Measurements from ENCODE around the gene OR1A2. TPM values are rescaled to one million over a fixed set of nuclear protein-coding genes. Genes with fewer than 3 reads are reported as not detected.
"Not testable (repeated sequence)": the region's sequence is repeated elsewhere in the genome, so short reads cannot be mapped to it uniquely, and the experiment has no call there.

OR1A2 gene
- total RNA-seq, 6 donors from 2014 or later: not detected

DNA sequence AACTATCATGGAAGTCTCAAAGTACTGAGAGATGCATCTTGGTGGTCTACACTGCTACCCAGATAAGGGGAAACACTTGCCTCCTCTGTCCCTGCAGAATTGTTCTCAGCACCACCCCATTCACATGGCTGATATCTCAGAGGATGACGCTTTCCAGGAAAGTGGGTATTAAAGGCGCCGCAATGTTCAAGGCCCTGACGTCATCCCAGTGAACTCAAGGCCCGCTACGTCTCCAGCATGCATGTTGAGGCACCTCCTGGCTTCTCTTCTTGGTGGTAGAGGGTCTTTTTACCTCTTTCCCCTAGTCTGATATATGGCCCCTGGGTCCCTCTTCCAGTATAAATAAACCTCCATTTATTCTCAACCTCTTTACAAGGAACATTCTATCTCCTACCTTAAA lies 11.2 kb downstream of the OR1A2 start:
- TF ChIP-seq POLR2AphosphoS5 (IDR thresholded peaks at IDR 0.05): no peak
- TF ChIP-seq EP300 (IDR thresholded peaks at IDR 0.05): no peak
- TF ChIP-seq POLR2A (IDR thresholded peaks at IDR 0.05): no peak
- TF ChIP-seq, protein P1, sequence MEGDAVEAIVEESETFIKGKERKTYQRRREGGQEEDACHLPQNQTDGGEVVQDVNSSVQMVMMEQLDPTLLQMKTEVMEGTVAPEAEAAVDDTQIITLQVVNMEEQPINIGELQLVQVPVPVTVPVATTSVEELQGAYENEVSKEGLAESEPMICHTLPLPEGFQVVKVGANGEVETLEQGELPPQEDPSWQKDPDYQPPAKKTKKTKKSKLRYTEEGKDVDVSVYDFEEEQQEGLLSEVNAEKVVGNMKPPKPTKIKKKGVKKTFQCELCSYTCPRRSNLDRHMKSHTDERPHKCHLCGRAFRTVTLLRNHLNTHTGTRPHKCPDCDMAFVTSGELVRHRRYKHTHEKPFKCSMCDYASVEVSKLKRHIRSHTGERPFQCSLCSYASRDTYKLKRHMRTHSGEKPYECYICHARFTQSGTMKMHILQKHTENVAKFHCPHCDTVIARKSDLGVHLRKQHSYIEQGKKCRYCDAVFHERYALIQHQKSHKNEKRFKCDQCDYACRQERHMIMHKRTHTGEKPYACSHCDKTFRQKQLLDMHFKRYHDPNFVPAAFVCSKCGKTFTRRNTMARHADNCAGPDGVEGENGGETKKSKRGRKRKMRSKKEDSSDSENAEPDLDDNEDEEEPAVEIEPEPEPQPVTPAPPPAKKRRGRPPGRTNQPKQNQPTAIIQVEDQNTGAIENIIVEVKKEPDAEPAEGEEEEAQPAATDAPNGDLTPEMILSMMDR (IDR thresholded peaks at IDR 0.05): no peak
- no peaks in the 10 kb centered on the region for H3K27me3 ChIP-seq
- 79 to 93% methylated on average over 6 of the region's 6 CpGs for WGBS, 2 donors
- no peaks in the 10 kb centered on the region for H3K9me3 ChIP-seq
- H3K36me3 ChIP-seq: no peaks in the 10 kb centered on the region
- no peak overlapping the region for H3K27ac ChIP-seq
- ATAC-seq (ENCODE audit: low FRiP score in 2 of 2): no peak
- H3K4me3 ChIP-seq: no peak overlapping the region
- DNase-seq: no peak
- H3K4me1 ChIP-seq: no peaks in the 10 kb centered on the region

DNA sequence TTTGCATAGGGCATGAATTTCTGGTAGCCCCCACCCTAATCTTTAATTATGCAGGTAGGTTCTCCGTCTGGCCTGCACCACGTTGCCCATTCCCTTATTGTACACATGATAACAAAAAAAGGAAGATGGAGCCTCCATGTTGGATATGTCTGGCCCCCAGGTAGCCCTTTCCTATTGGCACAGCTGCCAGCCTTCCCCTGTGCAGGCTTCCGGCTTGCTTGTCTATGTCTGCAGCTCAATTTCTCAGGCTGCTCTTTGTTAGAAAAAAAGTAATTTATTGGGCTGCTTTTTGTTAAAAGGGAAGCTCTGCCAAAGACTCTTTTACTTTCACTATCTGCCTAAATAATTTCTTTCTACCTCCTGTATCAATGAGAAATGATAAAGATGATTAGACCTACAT lies 15.7 kb downstream of the OR1A2 start:
- ATAC-seq (ENCODE audit: low FRiP score in 2 of 2) (no peak), DNase-seq (no peak)
- WGBS, 2 donors: 61 to 92% methylated on average over 3 of the region's 3 CpGs
- Histone ChIP-seq H3K27me3 (no peaks in the 10 kb centered on the region), H3K9me3 (no peaks in the 10 kb centered on the region), H3K27ac (no peak overlapping the region), H3K4me1 (no peaks in the 10 kb centered on the region), H3K4me3 (no peak overlapping the region), H3K36me3 (no peaks in the 10 kb centered on the region)
- TF ChIP-seq POLR2AphosphoS5 (IDR thresholded peaks at IDR 0.05) (no peak), EP300 (IDR thresholded peaks at IDR 0.05) (no peak), POLR2A (IDR thresholded peaks at IDR 0.05) (no peak)
- TF ChIP-seq, protein P1 (IDR thresholded peaks at IDR 0.05): no peak

DNA sequence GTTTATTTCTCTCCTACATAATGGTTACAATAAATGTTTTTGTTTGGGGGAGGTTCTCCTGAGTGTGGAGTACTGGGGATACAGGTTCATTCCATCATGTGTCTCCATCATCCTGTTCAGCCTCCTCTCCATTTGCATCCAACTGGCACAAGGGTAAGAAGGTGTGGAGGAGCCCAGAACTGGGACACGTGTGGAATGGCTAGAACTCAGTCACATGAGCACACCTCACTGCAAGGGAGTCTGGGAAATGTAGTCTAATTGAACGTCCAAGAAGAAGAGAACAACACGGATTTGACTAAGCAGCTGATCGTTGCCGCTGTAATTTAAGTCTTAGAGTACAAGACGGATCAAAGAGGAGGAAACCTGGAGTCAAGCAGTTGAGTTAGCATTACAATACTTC lies 16.3 kb downstream of the OR1A2 start:
- ATAC-seq (ENCODE audit: low FRiP score in 2 of 2) (no peak), DNase-seq (no peak)
- Histone ChIP-seq H3K36me3 (no peaks in the 10 kb centered on the region), H3K4me1 (no peaks in the 10 kb centered on the region), H3K27ac (no peak overlapping the region), H3K4me3 (no peak overlapping the region), H3K9me3 (no peaks in the 10 kb centered on the region), H3K27me3 (no peaks in the 10 kb centered on the region)
- no peak for TF ChIP-seq POLR2AphosphoS5 (IDR thresholded peaks at IDR 0.05)
- TF ChIP-seq, protein P1 (IDR thresholded peaks at IDR 0.05): no peak
- no peak for TF ChIP-seq POLR2A (IDR thresholded peaks at IDR 0.05)
- no peak for TF ChIP-seq EP300 (IDR thresholded peaks at IDR 0.05)
- WGBS, 2 donors: 63 to 68% methylated on average over 6 of the region's 6 CpGs

DNA sequence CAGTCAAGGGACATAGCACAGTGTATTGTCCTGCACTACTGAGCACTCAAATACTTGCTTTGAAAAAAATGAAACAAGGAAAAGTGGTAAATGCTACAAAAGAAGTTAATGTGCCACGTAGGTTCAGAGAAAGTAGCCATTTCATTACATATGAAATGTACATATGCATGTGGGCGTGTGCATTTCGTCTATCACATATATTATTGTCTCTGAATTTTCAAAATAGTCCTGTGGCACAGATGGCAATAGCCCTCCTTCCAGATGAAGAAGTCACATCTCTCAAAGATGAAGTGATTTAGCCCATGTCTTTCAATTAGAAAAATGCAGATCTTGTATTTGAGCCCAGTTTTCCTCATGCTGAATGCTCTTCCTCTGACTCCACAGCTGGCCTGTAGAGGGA lies 22.7 kb downstream of the OR1A2 start:
- H3K27me3 ChIP-seq; DNase-seq; H3K36me3 ChIP-seq; ATAC-seq (ENCODE audit: low FRiP score in 2 of 2); H3K4me3 ChIP-seq; H3K27ac ChIP-seq; H3K4me1 ChIP-seq; H3K9me3 ChIP-seq: not testable (repeated sequence)
- WGBS, 2 donors: 64 to 80% methylated on average over 3 of the region's 3 CpGs

DNA sequence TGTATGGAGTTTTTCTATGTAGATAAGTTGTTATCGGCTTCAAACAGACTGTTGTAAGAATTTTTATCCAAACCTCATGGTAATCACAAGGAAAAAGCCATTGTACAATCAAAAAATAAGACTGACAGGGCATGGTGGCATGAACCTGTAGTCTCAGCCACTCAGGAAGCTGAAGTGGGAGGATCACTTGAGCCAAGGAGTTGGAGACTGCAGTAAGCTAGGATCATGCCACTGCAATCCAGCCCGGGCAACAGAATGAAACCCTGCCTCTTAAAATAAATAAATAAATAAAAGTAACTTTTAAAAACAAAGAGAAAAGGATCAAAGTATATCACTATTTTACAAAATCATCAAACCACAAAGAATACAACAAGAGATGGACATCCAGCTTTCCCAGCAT lies 24.5 kb downstream of the OR1A2 start:
- no peak for TF ChIP-seq POLR2AphosphoS5 (IDR thresholded peaks at IDR 0.05)
- TF ChIP-seq, protein P1 (IDR thresholded peaks at IDR 0.05): no peak
- no peak for TF ChIP-seq EP300 (IDR thresholded peaks at IDR 0.05)
- TF ChIP-seq POLR2A (IDR thresholded peaks at IDR 0.05): no peak

More for the DNA sequence above, 24.5 kb downstream of the OR1A2 start:
- Histone ChIP-seq H3K27me3 (no peaks in the 10 kb centered on the region), H3K4me3 (no peak overlapping the region), H3K27ac (no peak overlapping the region), H3K9me3 (no peaks in the 10 kb centered on the region), H3K36me3 (no peaks in the 10 kb centered on the region), H3K4me1 (no peaks in the 10 kb centered on the region)
- ATAC-seq (ENCODE audit: low FRiP score in 2 of 2): no peak
- DNase-seq: no peak
- 86 to 92% methylated on average over 2 of the region's 2 CpGs for WGBS, 2 donors
